ENCODE results near the gene AGPAT3.

AGPAT3 gene

DNA sequence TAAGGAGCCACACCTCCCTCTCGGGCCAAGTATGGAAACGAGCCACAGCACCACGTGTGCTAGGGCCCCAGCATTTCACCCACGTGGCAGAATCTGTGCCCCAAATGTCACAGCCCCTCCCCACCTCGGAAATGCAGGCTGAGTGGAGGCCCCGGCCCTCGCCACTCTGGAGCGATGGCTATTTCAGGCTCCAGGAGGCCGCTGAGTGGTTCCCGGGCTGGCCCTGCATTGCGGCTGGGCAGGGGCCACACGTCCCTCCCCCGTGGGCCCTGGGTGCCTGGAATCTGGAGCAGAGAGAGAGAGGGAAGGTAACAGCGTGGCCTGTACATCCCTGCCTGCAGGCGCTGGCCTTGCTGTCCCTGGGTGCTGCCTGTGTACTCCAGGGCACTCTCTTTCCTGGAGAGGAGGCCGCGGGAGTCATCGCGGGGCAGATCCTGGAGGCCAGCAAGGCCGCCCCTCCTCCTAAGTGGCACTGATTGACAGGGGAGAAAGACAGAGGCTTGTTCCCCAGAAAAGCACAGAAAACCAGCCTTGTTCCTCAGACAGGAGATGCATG lies 79.1 kb downstream of the AGPAT3 start:
- Histone ChIP-seq H3K27ac (no peak overlapping the region), H3K9me3 (peaks cover 0 to 11% (median 10%) of the 10 kb centered on the region in 3 donors), H3K4me1 (peaks cover 0 to 6% (median 0%) of the 10 kb centered on the region in 4 donors), H3K36me3 (peaks cover 13 to 41% (median 20%) of the 10 kb centered on the region in 3 donors), H3K4me3 (no peak overlapping the region), H3K27me3 (no peaks in the 10 kb centered on the region)
- TF ChIP-seq, protein P1, sequence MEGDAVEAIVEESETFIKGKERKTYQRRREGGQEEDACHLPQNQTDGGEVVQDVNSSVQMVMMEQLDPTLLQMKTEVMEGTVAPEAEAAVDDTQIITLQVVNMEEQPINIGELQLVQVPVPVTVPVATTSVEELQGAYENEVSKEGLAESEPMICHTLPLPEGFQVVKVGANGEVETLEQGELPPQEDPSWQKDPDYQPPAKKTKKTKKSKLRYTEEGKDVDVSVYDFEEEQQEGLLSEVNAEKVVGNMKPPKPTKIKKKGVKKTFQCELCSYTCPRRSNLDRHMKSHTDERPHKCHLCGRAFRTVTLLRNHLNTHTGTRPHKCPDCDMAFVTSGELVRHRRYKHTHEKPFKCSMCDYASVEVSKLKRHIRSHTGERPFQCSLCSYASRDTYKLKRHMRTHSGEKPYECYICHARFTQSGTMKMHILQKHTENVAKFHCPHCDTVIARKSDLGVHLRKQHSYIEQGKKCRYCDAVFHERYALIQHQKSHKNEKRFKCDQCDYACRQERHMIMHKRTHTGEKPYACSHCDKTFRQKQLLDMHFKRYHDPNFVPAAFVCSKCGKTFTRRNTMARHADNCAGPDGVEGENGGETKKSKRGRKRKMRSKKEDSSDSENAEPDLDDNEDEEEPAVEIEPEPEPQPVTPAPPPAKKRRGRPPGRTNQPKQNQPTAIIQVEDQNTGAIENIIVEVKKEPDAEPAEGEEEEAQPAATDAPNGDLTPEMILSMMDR (IDR thresholded peaks at IDR 0.05): no peak
- intact Hi-C loops (cut with DNase I; ENCODE audit: low total_unique reads): no loop called here
- DNase-seq: no peak

DNA sequence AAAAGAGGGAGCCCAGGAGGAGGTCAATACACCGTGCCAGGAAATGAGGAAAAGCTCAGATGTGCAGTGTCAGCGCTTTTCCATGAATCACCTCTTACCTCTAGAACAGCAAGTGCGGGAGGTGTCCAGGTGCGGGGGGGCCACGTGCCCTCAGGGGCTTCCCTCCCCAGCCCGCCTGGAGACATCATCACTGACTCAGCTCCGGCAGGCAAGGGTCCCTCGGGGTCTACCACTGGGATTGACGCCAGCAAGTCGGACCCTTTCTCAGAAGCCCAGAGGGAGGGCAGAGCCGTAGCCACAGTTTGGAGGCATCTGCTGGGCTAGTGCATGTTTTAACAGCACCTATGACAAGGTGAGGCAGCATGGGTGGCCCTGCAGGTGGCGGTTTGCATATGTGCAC lies 79.7 kb downstream of the AGPAT3 start:
- Histone ChIP-seq H3K4me3 (no peak overlapping the region), H3K36me3 (peaks cover 19 to 36% (median 23%) of the 10 kb centered on the region in 3 donors), H3K4me1 (peaks cover 0 to 4% (median 0%) of the 10 kb centered on the region in 4 donors), H3K27ac (no peak overlapping the region), H3K27me3 (no peaks in the 10 kb centered on the region), H3K9me3 (peaks cover 0 to 15% (median 13%) of the 10 kb centered on the region in 3 donors)
- no peak for DNase-seq
- intact Hi-C loops (cut with DNase I; ENCODE audit: low total_unique reads): no loop called here
- TF ChIP-seq, protein P1 (IDR thresholded peaks at IDR 0.05): no peak

DNA sequence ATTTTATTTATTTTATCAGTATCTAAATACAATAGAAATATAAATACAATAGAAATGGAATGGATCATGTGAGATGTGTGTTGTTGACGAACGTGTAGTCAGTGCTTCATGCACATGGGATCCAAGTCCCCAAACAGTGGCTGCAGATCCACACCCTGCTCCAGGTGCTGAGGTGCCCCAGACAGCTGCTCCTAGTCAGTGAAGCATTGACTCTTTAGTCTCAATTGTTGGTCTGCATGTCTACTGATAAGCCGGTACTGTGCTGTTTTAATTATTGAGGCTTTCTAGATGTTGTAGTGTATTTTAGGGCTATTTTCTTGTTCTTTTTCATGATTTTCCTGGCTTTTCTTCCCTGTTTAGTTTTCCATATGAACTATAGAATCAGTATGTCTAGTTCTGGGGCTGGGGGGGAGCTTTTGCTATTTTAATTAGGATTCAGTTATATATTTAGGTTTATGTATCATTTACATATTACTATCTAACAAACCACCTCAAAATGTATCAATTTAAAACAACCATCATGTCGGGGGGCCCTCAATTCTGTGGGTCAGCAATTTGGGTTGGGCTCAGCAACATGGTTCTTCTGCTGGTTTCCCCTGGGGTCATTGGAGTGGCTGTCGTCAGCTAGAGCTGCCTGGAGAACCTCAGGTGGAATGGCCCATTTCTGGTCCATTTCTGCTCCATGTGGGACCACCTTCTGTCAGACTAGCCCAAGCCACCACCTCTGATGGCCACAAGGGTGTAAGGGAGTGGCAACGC lies 83.9 kb downstream of the AGPAT3 start:
- Histone ChIP-seq H3K4me3 (no peak overlapping the region), H3K27ac (no peak overlapping the region), H3K27me3 (no peaks in the 10 kb centered on the region), H3K4me1 (no peaks in the 10 kb centered on the region), H3K36me3 (peaks cover 18 to 28% (median 24%) of the 10 kb centered on the region in 3 donors), H3K9me3 (peaks cover 0 to 15% (median 13%) of the 10 kb centered on the region in 3 donors)
- DNase-seq: no peak
- TF ChIP-seq, protein P1 (IDR thresholded peaks at IDR 0.05): no peak
- intact Hi-C loops (cut with DNase I; ENCODE audit: low total_unique reads): no loop called here

DNA sequence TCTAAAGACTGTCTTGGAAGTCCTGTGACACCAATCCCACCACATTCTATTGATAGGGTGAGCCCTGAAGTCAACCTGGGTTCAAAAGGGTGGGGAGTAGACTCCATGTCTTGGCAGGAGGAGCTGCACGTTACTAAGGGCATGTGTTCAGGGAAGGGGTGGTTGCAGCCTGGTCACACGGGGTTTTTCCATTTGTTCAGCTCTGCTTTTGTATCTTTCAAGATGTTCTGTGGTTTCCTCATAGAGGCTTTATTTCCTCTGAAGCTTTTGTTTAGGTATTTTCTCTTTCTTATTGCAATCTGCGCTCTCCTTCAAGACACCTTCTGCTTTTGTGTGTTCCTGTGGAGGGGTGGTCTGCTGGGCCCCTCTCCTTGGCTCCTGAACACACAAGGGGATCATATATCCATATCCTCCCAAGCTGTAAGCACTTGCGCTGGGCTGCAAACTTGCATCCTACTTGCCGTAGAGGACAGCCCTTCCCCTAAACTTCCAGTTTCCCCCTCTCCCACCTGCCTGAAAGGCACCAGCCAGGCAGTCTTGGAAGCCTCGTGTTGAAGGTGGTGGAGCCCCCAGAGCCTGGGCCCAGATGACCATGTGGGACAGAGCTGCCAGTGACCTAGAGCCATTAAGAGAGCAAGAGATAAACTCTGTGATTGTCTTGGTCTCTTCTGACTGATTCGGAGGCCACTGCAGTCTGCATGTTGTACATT lies 84.6 kb downstream of the AGPAT3 start:
- DNase-seq: no peak

DNA sequence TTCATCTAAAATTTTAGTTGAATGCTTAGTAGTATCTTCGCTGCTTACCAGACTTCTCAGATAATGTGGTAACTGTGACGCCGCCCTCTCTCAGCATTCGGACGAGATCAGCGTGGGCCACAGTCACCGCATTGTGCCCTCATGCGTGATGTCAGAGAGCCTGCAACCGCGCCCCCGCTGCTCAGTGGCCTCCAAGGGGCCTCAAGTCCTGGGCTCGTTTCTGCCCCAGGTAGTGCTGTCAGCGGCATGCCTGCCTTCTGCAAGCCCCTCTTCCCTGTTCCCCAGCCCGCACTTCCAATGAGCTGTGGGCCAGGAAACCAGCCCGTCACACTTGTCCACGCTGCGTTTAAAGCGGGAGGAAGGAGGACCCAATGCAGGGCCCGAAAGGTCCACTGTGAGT lies 85.5 kb downstream of the AGPAT3 start:
- H3K27me3 ChIP-seq: no peaks in the 10 kb centered on the region
- H3K27ac ChIP-seq: no peak overlapping the region
- no peak for DNase-seq
- peaks cover 0 to 15% (median 13%) of the 10 kb centered on the region in 3 donors for H3K9me3 ChIP-seq
- TF ChIP-seq, protein P1 (IDR thresholded peaks at IDR 0.05): no peak
- intact Hi-C loops (cut with DNase I; ENCODE audit: low total_unique reads): no loop called here
- H3K36me3 ChIP-seq: peaks cover 18 to 28% (median 24%) of the 10 kb centered on the region in 3 donors
- no peak overlapping the region for H3K4me3 ChIP-seq
- H3K4me1 ChIP-seq: no peaks in the 10 kb centered on the region

More for the DNA sequence above, 84.6 kb downstream of the AGPAT3 start:
- intact Hi-C loops (cut with DNase I; ENCODE audit: low total_unique reads): no loop called here
- Histone ChIP-seq H3K27me3 (no peaks in the 10 kb centered on the region), H3K9me3 (peaks cover 0 to 15% (median 13%) of the 10 kb centered on the region in 3 donors), H3K4me3 (no peak overlapping the region), H3K36me3 (peaks cover 18 to 28% (median 24%) of the 10 kb centered on the region in 3 donors), H3K4me1 (no peaks in the 10 kb centered on the region), H3K27ac (no peak overlapping the region)
- TF ChIP-seq, protein P1 (IDR thresholded peaks at IDR 0.05): no peak
